Mucosa of descending colon (tissue), 3 donors: ENCODE results near the gene DPP10. TPM values are rescaled to one million over a fixed set of nuclear protein-coding genes. Genes with fewer than 3 reads are reported as not detected.
A peak's percentile ranks its signal among the peaks of the same experiment; 100 is the strongest.
"Not testable (repeated sequence)": the region's sequence is repeated elsewhere in the genome, so short reads cannot be mapped to it uniquely, and the experiment has no call there.

Experiments used
- ATAC-seq: fragments of 200-7000 bp; cut with Tn5 transposase; one replicate; pipeline ENCODE4 v1.9.1; 2020; ENCODE audit warnings: mild to moderate bottlenecking, moderate library complexity
- DNase-seq, 3 donors: peaks; one replicate each; pipeline ENCODE4 v3.0.0-alpha.2; 2020
- H3K36me3 ChIP-seq: fragments of 200-600 bp; one replicate; pipeline ENCODE4 v1.8.0; 2021; ENCODE audit warnings: low read depth, mild to moderate bottlenecking
- H3K4me1 ChIP-seq: fragments of 200-600 bp; one replicate; pipeline ENCODE4 v1.8.0; 2021; ENCODE audit warnings: low read depth, mild to moderate bottlenecking
- H3K4me3 ChIP-seq: fragments of 200-600 bp; one replicate; pipeline ENCODE4 v1.8.0; 2021; ENCODE audit warnings: mild to moderate bottlenecking
- H3K9me3 ChIP-seq: fragments of 200-600 bp; one replicate; pipeline ENCODE4 v1.8.0; 2021; ENCODE audit warnings: mild to moderate bottlenecking
- CTCF ChIP-seq: fragments of 200-600 bp; IDR thresholded peaks from one replicate; pipeline ENCODE4 v1.8.0; 2022; ENCODE audit warnings: antibody characterized with exemption, mild to moderate bottlenecking
- intact Hi-C, 2 donors: fragments of 100-400 bp; cut with DNase I in 1 of 2; cut with micrococcal nuclease in 1 of 2; formaldehyde crosslinking; loops; one replicate each; pipeline versions ENCODE4 v1.11.0 to v1.11.1; 2022; cut with DNase I, micrococcal nuclease
- total RNA-seq, 3 donors: library from RNA; stranded (reverse); fragmentation: NEBNext Ultra II Directional in 2 of 3; extraction: Animal tissue kit (Norgen Biotek cat#: 25700) in 2 of 3; gene quantifications; one replicate each; pipeline versions ENCODE4 v1.2.1 to v1.2.4, GENCODE V29; 2021 to 2023
- donor health status: DM: no; HTN: no; CAD: no; lungs with moderate emphysema.
- donor health status: DM: no; HTN: no; CAD: no.
- donor health status: DM: no; HTN: yes; CAD: no.

The DPP10 gene
- total RNA-seq, 3 donors from 2014 or later, result 6.3 to 12.2 (median 6.9) TPM

GRCh38 chr2:114507744-114508143 is 65.3 kb downstream of the DPP10 start:
- DNase-seq, result no peak
- ATAC-seq, result no peak
- Histone ChIP-seq H3K9me3 (no peaks in the 10 kb centered on the region), H3K4me1 (no peaks in the 10 kb centered on the region), H3K36me3 (no peaks in the 10 kb centered on the region), H3K4me3 (no peak overlapping the region)
- no peak for TF ChIP-seq CTCF
- intact Hi-C loops, result no loop called here

GRCh38 chr2:114515882-114516281 is 73.4 kb downstream of the DPP10 start:
- H3K4me3 ChIP-seq, result no peak overlapping the region
- H3K9me3 ChIP-seq, result no peaks in the 10 kb centered on the region
- DNase-seq (no peak), ATAC-seq (no peak)
- no peaks in the 10 kb centered on the region for H3K4me1 ChIP-seq
- intact Hi-C loops, result no loop called here
- no peaks in the 10 kb centered on the region for H3K36me3 ChIP-seq
- TF ChIP-seq CTCF, result no peak

- Histone ChIP-seq H3K4me3 (no peak overlapping the region), H3K36me3 (no peaks in the 10 kb centered on the region), H3K9me3 (no peaks in the 10 kb centered on the region), H3K4me1 (no peaks in the 10 kb centered on the region)
- DNase-seq (no peak), ATAC-seq (no peak)
- no peak for TF ChIP-seq CTCF
- intact Hi-C loops, result no loop called here
Measured at GRCh38 chr2:114517580-114517979, 75.1 kb downstream of the DPP10 start.

- peak; percentile 61 for ATAC-seq
- H3K4me1 ChIP-seq, result no peaks in the 10 kb centered on the region
- H3K36me3 ChIP-seq, result no peaks in the 10 kb centered on the region
- DNase-seq, result no peak
- TF ChIP-seq CTCF, result no peak
- intact Hi-C loops, result no loop called here
- H3K9me3 ChIP-seq, result no peaks in the 10 kb centered on the region
- H3K4me3 ChIP-seq, result no peak overlapping the region
Measured at GRCh38 chr2:114518738-114519137, 76.3 kb downstream of the DPP10 start.

GRCh38 chr2:114522612-114523011 is 80.2 kb downstream of the DPP10 start:
- DNase-seq, H3K4me1 ChIP-seq, H3K36me3 ChIP-seq, H3K9me3 ChIP-seq, intact Hi-C loops, ATAC-seq, H3K4me3 ChIP-seq: not testable (repeated sequence)

- intact Hi-C loops, result no loop called here
- no peak for DNase-seq
- no peaks in the 10 kb centered on the region for H3K9me3 ChIP-seq
- no peaks in the 10 kb centered on the region for H3K36me3 ChIP-seq
- no peak for ATAC-seq
- no peak for TF ChIP-seq CTCF
- H3K4me1 ChIP-seq, result peaks cover 11% of the 10 kb centered on the region
- H3K4me3 ChIP-seq, result no peak overlapping the region
Measured at GRCh38 chr2:114525955-114526354, 83.5 kb downstream of the DPP10 start.
